Small intestine (tissue), 7 donors: ENCODE measurements around the gene OR5K1. TPM values are rescaled to one million over a fixed set of nuclear protein-coding genes. Genes with fewer than 3 reads are reported as not detected.

Source experiments
- DNase-seq, 2 donors: peaks; one replicate each; pipeline versions ENCODE4 v3.0.0 to v3.0.0-alpha.2; 2013
- FAIRE-seq: peaks from 2 replicates; lab custom pipeline; 2012; peaks lifted over from hg19 to GRCh38; lab: Jason Lieb, UNC
- H3K27ac ChIP-seq, 3 donors: one replicate each; pipeline ENCODE4 v1.5.1; 2013; ENCODE audit warnings: low read length in 2 of 3, mild to moderate bottlenecking in 2 of 3, control low read depth in 1 of 3, inconsistent platforms in 1 of 3, low read depth in 1 of 3, moderate library complexity in 1 of 3
- H3K27me3 ChIP-seq, 3 donors: one replicate each; pipeline ENCODE4 v1.6.1; 2013; ENCODE audit warnings: low read length in 3 of 3, inconsistent platforms in 1 of 3; ENCODE audit not compliant: control insufficient read depth in 3 of 3, insufficient read depth in 3 of 3
- H3K36me3 ChIP-seq, 3 donors: one replicate each; pipeline ENCODE4 v1.6.1; 2013; ENCODE audit warnings: low read length in 3 of 3, inconsistent platforms in 1 of 3, low read depth in 1 of 3, mild to moderate bottlenecking in 1 of 3, moderate library complexity in 1 of 3; ENCODE audit not compliant: control insufficient read depth in 3 of 3, insufficient read depth in 2 of 3
- H3K4me1 ChIP-seq, 3 donors: one replicate each; pipeline ENCODE4 v1.6.1; 2013; ENCODE audit warnings: low read length in 2 of 3, inconsistent platforms in 1 of 3, low read depth in 1 of 3, mild to moderate bottlenecking in 1 of 3, moderate library complexity in 1 of 3; ENCODE audit not compliant: control insufficient read depth in 3 of 3, insufficient read depth in 2 of 3
- H3K4me3 ChIP-seq, 3 donors: one replicate each; pipeline ENCODE4 v1.5.1; 2013; ENCODE audit warnings: low read length in 3 of 3, control low read depth in 1 of 3, inconsistent platforms in 1 of 3, low read depth in 1 of 3, mild to moderate bottlenecking in 1 of 3, moderate library complexity in 1 of 3
- H3K9me3 ChIP-seq, 2 donors: one replicate each; pipeline ENCODE4 v1.6.1; 2013; ENCODE audit warnings: low read depth in 1 of 2, low read length in 1 of 2; ENCODE audit not compliant: control insufficient read depth in 2 of 2, insufficient read depth in 1 of 2
- WGBS, 3 donors: extraction: QIAGEN DNeasy Blood & Tissue Kit; methylation state at CpG; one replicate each; pipeline ENCODE4 v1.1.7; 2013; 5-methylcytosine and 5-hydroxymethylcytosine counted together
- polyA plus RNA-seq, 4 donors: library from polyadenylated mRNA; stranded (reverse) in 3 of 4; unstranded in 1 of 4; fragments of 200-250 nt in 3 of 4; fragments of 120-200 nt in 1 of 4; gene quantifications; one replicate each; pipeline versions ENCODE4 v1.2.1 to v1.2.3, GENCODE V29; 2013
- donor health status: healthy with polysubstance abuse.
- donor health status: control.
- donor health status: control.
- donor health status: Bipolar disorder and iron deficiency.
- donor health status: healthy.

Gene OR5K1
- polyA plus RNA-seq, 4 donors = not detected

DNA sequence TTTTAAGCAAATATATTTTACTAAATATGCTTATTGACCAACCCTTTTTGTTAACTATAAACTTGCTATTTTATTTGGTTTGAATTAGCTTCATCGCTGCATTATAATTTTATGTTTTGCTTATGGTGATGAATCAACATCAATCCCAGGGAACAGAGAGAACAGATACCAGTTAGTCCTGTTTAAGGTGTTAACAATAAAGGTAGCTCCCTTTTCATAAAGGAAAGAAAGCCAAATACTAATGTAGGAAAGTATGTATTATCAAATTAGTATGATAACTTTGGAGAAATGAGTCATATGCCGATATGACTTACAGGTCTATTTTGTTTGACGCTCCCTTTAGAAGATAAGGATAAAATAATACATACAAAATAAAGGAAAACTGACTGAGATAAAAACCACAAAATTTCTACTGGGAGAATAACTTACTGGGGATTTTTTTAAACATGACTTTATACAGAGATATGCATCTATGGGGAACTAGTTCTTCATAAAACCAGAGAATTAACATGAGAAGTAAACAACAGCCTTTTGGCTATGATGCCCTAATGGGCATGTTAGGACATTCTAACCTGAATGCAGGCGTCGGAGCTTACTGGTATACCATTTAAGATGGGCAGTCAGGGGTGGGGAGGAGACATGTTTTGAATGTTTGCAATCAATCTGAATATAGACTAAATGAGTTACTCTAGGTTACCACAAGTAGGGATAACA, 39.0 kb downstream of the OR5K1 start:
- FAIRE-seq = no peak

GRCh38 chr3:98504539-98504938, 41.5 kb downstream of the OR5K1 start:
- Histone ChIP-seq H3K9me3 (no peaks in the 10 kb centered on the region), H3K27me3 (no peaks in the 10 kb centered on the region), H3K27ac (no peak overlapping the region), H3K36me3 (no peaks in the 10 kb centered on the region), H3K4me1 (peaks cover 0 to 2% (median 0%) of the 10 kb centered on the region in 3 donors), H3K4me3 (no peak overlapping the region)
- FAIRE-seq (no peak), DNase-seq (no peak)
- WGBS, 3 donors = 39 to 58% (median 51%) methylated on average over 4 of the region's 4 CpGs

More for the DNA sequence above, 39.0 kb downstream of the OR5K1 start:
- no peak overlapping the region for H3K27ac ChIP-seq
- no peak overlapping the region for H3K4me3 ChIP-seq
- WGBS, 3 donors = 69 to 88% (median 82%) methylated on average over 5 of the region's 5 CpGs
- H3K36me3 ChIP-seq = no peaks in the 10 kb centered on the region
- no peaks in the 10 kb centered on the region for H3K27me3 ChIP-seq
- no peaks in the 10 kb centered on the region for H3K9me3 ChIP-seq
- no peak for DNase-seq
- peaks cover 0 to 2% (median 0%) of the 10 kb centered on the region in 3 donors for H3K4me1 ChIP-seq

- Histone ChIP-seq H3K36me3 (peaks cover 0 to 6% (median 0%) of the 10 kb centered on the region in 3 donors), H3K4me3 (no peak overlapping the region), H3K27me3 (no peaks in the 10 kb centered on the region), H3K4me1 (peaks cover 0 to 2% (median 0%) of the 10 kb centered on the region in 3 donors), H3K9me3 (no peaks in the 10 kb centered on the region), H3K27ac (no peak overlapping the region)
- FAIRE-seq (no peak), DNase-seq (no peak)
- WGBS, 3 donors = 93 to 98% (median 98%) methylated on average over 2 of the region's 2 CpGs
Measured at GRCh38 chr3:98508582-98508981, 45.6 kb downstream of the OR5K1 start.

GRCh38 chr3:98512576-98512975, 49.6 kb downstream of the OR5K1 start:
- H3K4me3 ChIP-seq = no peak overlapping the region
- no peak for DNase-seq
- no peaks in the 10 kb centered on the region for H3K27me3 ChIP-seq
- no peaks in the 10 kb centered on the region for H3K9me3 ChIP-seq
- no peak for FAIRE-seq
- 89 to 96% (median 95%) methylated on average over 4 of the region's 4 CpGs for WGBS, 3 donors
- no peak overlapping the region for H3K27ac ChIP-seq
- peaks cover 3 to 9% (median 7%) of the 10 kb centered on the region in 3 donors for H3K36me3 ChIP-seq
- H3K4me1 ChIP-seq = no peaks in the 10 kb centered on the region

DNA sequence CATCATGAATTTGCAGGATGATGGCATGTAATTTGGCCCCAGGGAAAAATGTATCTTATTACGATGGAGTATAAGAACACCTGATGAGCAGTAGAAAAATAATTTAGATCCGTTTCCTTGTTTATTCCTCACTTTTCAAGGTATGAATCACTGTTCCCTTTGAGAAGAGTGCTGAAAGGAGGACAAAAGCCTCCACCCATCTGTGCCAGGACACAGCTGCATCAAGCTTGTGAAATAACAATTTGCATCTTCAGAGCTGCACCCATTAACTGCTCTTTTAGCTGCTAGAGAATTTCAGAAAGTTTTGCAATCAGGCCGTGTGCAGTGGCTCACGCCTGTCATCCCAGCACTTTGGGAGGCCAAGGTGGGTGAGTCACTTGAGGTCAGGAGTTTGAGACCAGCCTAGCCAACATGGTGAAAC, 50.1 kb downstream of the OR5K1 start:
- no peak for FAIRE-seq

DNA sequence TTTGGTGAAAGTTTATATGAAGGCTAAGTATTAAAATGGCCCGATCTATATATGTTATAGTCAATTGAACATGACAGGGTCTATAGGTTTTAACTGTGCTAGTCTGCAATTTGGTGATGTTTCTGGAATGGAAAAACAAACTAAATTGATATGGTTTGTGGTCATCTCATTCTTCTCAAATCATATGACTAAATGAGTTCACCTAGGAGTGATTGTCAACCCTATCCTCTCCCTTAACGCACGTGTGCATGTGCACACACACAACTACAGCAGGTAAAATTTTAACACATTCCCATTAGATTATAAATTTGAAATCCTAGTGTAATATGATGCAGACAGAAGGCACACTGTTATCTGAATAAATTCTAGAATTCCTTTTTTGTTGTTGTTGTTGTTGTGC, 50.7 kb downstream of the OR5K1 start:
- no peaks in the 10 kb centered on the region for H3K9me3 ChIP-seq
- H3K27ac ChIP-seq = no peak overlapping the region
- DNase-seq (no peak), FAIRE-seq (no peak)
- 96 to 97% (median 97%) methylated on average over 3 of the region's 3 CpGs for WGBS, 3 donors
- peaks cover 3 to 9% (median 7%) of the 10 kb centered on the region in 3 donors for H3K36me3 ChIP-seq
- no peaks in the 10 kb centered on the region for H3K27me3 ChIP-seq
- H3K4me1 ChIP-seq = no peaks in the 10 kb centered on the region
- H3K4me3 ChIP-seq = no peak overlapping the region

More for the DNA sequence above, 50.1 kb downstream of the OR5K1 start:
- Histone ChIP-seq H3K9me3 (no peaks in the 10 kb centered on the region), H3K4me3 (no peak overlapping the region), H3K27ac (no peak overlapping the region), H3K4me1 (no peaks in the 10 kb centered on the region), H3K27me3 (no peaks in the 10 kb centered on the region), H3K36me3 (peaks cover 3 to 9% (median 7%) of the 10 kb centered on the region in 3 donors)
- no peak for DNase-seq
- 73 to 78% (median 77%) methylated on average over 4 of the region's 4 CpGs for WGBS, 3 donors

- H3K27ac ChIP-seq = no peak overlapping the region
- no peaks in the 10 kb centered on the region for H3K9me3 ChIP-seq
- peaks cover 3 to 12% (median 10%) of the 10 kb centered on the region in 3 donors for H3K36me3 ChIP-seq
- WGBS, 3 donors = 79 to 96% (median 88%) methylated on average over 1 of the region's 1 CpG
- no peaks in the 10 kb centered on the region for H3K27me3 ChIP-seq
- FAIRE-seq (no peak), DNase-seq (no peak)
- H3K4me3 ChIP-seq = no peak overlapping the region
- H3K4me1 ChIP-seq = peaks cover 0 to 2% (median 0%) of the 10 kb centered on the region in 3 donors
Measured at GRCh38 chr3:98514948-98515347, 51.9 kb downstream of the OR5K1 start.

GRCh38 chr3:98518816-98519215, 55.8 kb downstream of the OR5K1 start:
- Histone ChIP-seq H3K27ac (no peak overlapping the region), H3K4me1 (peaks cover 3 to 11% (median 4%) of the 10 kb centered on the region in 3 donors), H3K4me3 (no peak overlapping the region), H3K27me3 (no peaks in the 10 kb centered on the region), H3K36me3 (peaks cover 3 to 10% (median 6%) of the 10 kb centered on the region in 3 donors), H3K9me3 (no peaks in the 10 kb centered on the region)
- DNase-seq (no peak), FAIRE-seq (no peak)
- 93 to 100% (median 93%) methylated on average over 2 of the region's 2 CpGs for WGBS, 3 donors
